Large intestine (tissue), 12 donors: ENCODE data around the gene RAB2B. TPM values are rescaled to one million over a fixed set of nuclear protein-coding genes. Genes with fewer than 3 reads are reported as not detected.
A peak's percentile ranks its signal among the peaks of the same experiment; 100 is the strongest.

Experiments used
- DNase-seq, 2 donors: peaks; one replicate each; pipeline versions ENCODE4 v3.0.0 to v3.0.0-alpha.2; 2013
- H3K27ac ChIP-seq: one replicate; pipeline ENCODE4 v1.5.1; 2013; ENCODE audit warnings: low read length
- H3K27me3 ChIP-seq: 2 replicates; pipeline ENCODE4 v1.6.1; 2013; ENCODE audit warnings: low read length; ENCODE audit not compliant: control insufficient read depth, insufficient read depth
- H3K36me3 ChIP-seq: 2 replicates; pipeline ENCODE4 v1.6.1; 2013; ENCODE audit warnings: low read length; ENCODE audit not compliant: control insufficient read depth, insufficient read depth
- H3K4me1 ChIP-seq: one replicate; pipeline ENCODE4 v1.6.1; 2013; ENCODE audit warnings: low read length; ENCODE audit not compliant: control insufficient read depth, insufficient read depth
- H3K4me3 ChIP-seq: one replicate; pipeline ENCODE4 v1.5.1; 2013; ENCODE audit warnings: low read length
- H3K9me3 ChIP-seq: one replicate; pipeline ENCODE4 v1.6.1; 2013; ENCODE audit warnings: mild to moderate bottlenecking, low read depth, low read length, moderate library complexity; ENCODE audit not compliant: control insufficient read depth
- WGBS: methylation state at CpG from one replicate; pipeline ENCODE4 v1.1.5; 2013; ENCODE audit warnings: low lambda C conversion rate; ENCODE audit not compliant: insufficient coverage; 5-methylcytosine and 5-hydroxymethylcytosine counted together
- long read RNA-seq, 11 donors: transcript quantifications; one replicate each; lab custom pipeline, GENCODE V29; 2026
- polyA plus RNA-seq: library from polyadenylated mRNA; unstranded; fragments of 120-200 nt; gene quantifications from one replicate; pipeline ENCODE4 v1.2.1, GENCODE V29; 2013

RAB2B gene
- 31.6 TPM for polyA plus RNA-seq
- long read RNA-seq, donor 1: 0 reads
- long read RNA-seq, donor 2, partial matches to known transcripts: 0 of 3 reads
- long read RNA-seq, donor 2, other reads (novel, unspliced or antisense): 0 of 3 reads
- long read RNA-seq, donor 3: 0 reads
- long read RNA-seq, donor 4: 0 reads
- long read RNA-seq, donor 5, partial matches to known transcripts: 0 of 2 reads
- long read RNA-seq, donor 5, other reads (novel, unspliced or antisense): 0 of 2 reads
- long read RNA-seq, donor 6, partial matches to known transcripts: 68 of 75 reads
- long read RNA-seq, donor 6, other reads (novel, unspliced or antisense): 5 of 75 reads
- long read RNA-seq, donor 7, partial matches to known transcripts: 0 of 3 reads
- long read RNA-seq, donor 7, other reads (novel, unspliced or antisense): 0 of 3 reads
- long read RNA-seq, donor 8, partial matches to known transcripts: 66 of 102 reads
- long read RNA-seq, donor 8, other reads (novel, unspliced or antisense): 32 of 102 reads
- long read RNA-seq, donor 9, partial matches to known transcripts: 0 of 2 reads
- long read RNA-seq, donor 9, other reads (novel, unspliced or antisense): 0 of 2 reads
- long read RNA-seq, donor 10, partial matches to known transcripts: 0 of 4 reads
- long read RNA-seq, donor 10, other reads (novel, unspliced or antisense): 0 of 4 reads
- long read RNA-seq, donor 11, partial matches to known transcripts: 0 of 6 reads
- long read RNA-seq, donor 11, other reads (novel, unspliced or antisense): 0 of 6 reads

GRCh38 chr14:21476925-21477681, at the start of gene RAB2B, which contains the start of gene TOX4:
TSS of gene RAB2B (minus strand) at chr14:21476959. CDS start at chr14:21476872, 87 bp downstream.
TSS of gene TOX4 (plus strand) at chr14:21477195. CDS start at chr14:21477279, 84 bp downstream.
- Histone ChIP-seq H3K9me3 (no peaks in the 10 kb centered on the region), H3K27ac (peak within 1 kb of the TSS; percentile 85), H3K36me3 (peaks cover 16% of the 10 kb centered on the region), H3K4me1 (peaks cover 2% of the 10 kb centered on the region), H3K27me3 (no peaks in the 10 kb centered on the region), H3K4me3 (peak within 1 kb of the TSS; percentile 94)
- no CpG with 5 or more reads among the region's 49 CpGs for WGBS
- peak; percentile 99 for DNase-seq

- WGBS: no CpG with 5 or more reads among the region's 43 CpGs
- DNase-seq: peak; percentile 77 to 80
- Histone ChIP-seq H3K9me3 (no peaks in the 10 kb centered on the region), H3K36me3 (no peaks in the 10 kb centered on the region), H3K27me3 (no peaks in the 10 kb centered on the region), H3K4me1 (peaks cover 4% of the 10 kb centered on the region), H3K27ac (no peak within 1 kb of the TSS), H3K4me3 (peak within 1 kb of the TSS; percentile 77)
Observed at GRCh38 chr14:21525962-21526671, 49.4 kb upstream of the RAB2B start, which contains the start of gene SALL2. TSS of gene SALL2 (minus strand) at chr14:21526346. CDS start at chr14:21526127, 219 bp downstream.

GRCh38 chr14:21525571-21525961, 48.8 kb upstream of the RAB2B start:
- Histone ChIP-seq H3K27me3 (no peaks in the 10 kb centered on the region), H3K9me3 (no peaks in the 10 kb centered on the region), H3K4me3 (peak overlapping the region; percentile 77), H3K27ac (no peak overlapping the region), H3K4me1 (peaks cover 4% of the 10 kb centered on the region), H3K36me3 (no peaks in the 10 kb centered on the region)
- no CpG with 5 or more reads among the region's 12 CpGs for WGBS
- peak in 1 of 2 donors; percentile 32 for DNase-seq

GRCh38 chr14:21524575-21525490, 48.1 kb upstream of the RAB2B start:
- Histone ChIP-seq H3K27ac (no peak overlapping the region), H3K4me3 (peak overlapping the region; percentile 77)
- WGBS: no CpG with 5 or more reads among the region's 18 CpGs

GRCh38 chr14:21523203-21523602, 46.4 kb upstream of the RAB2B start:
- H3K4me1 ChIP-seq: peaks cover 4% of the 10 kb centered on the region
- no peaks in the 10 kb centered on the region for H3K9me3 ChIP-seq
- no peak overlapping the region for H3K4me3 ChIP-seq
- H3K27me3 ChIP-seq: no peaks in the 10 kb centered on the region
- no peaks in the 10 kb centered on the region for H3K36me3 ChIP-seq
- no peak for DNase-seq
- WGBS: no CpG with 5 or more reads among the region's 7 CpGs
- no peak overlapping the region for H3K27ac ChIP-seq

More at GRCh38 chr14:21524575-21525490, 48.1 kb upstream of the RAB2B start:
- Histone ChIP-seq H3K9me3 (no peaks in the 10 kb centered on the region), H3K27me3 (no peaks in the 10 kb centered on the region), H3K4me1 (peaks cover 4% of the 10 kb centered on the region), H3K36me3 (no peaks in the 10 kb centered on the region)
- no peak for DNase-seq

GRCh38 chr14:21521501-21521900, 44.7 kb upstream of the RAB2B start:
- WGBS: 100% methylated on average over 2 of the region's 2 CpGs
- Histone ChIP-seq H3K27me3 (no peaks in the 10 kb centered on the region), H3K9me3 (no peaks in the 10 kb centered on the region), H3K27ac (no peak overlapping the region), H3K4me1 (no peaks in the 10 kb centered on the region), H3K36me3 (no peaks in the 10 kb centered on the region), H3K4me3 (no peak overlapping the region)
- no peak for DNase-seq

GRCh38 chr14:21520767-21521166, 44.0 kb upstream of the RAB2B start:
- Histone ChIP-seq H3K36me3 (no peaks in the 10 kb centered on the region), H3K4me1 (no peaks in the 10 kb centered on the region), H3K27ac (no peak overlapping the region), H3K27me3 (no peaks in the 10 kb centered on the region), H3K9me3 (no peaks in the 10 kb centered on the region), H3K4me3 (no peak overlapping the region)
- DNase-seq: no peak
- WGBS: no CpG with 5 or more reads among the region's 1 CpG

GRCh38 chr14:21518725-21519124, 42.0 kb upstream of the RAB2B start:
- no peak for DNase-seq
- H3K9me3 ChIP-seq: no peaks in the 10 kb centered on the region
- no peaks in the 10 kb centered on the region for H3K4me1 ChIP-seq
- no peak overlapping the region for H3K4me3 ChIP-seq
- H3K36me3 ChIP-seq: no peaks in the 10 kb centered on the region
- no peaks in the 10 kb centered on the region for H3K27me3 ChIP-seq
- no peak overlapping the region for H3K27ac ChIP-seq
- 79% methylated on average over 2 of the region's 2 CpGs for WGBS

- no CpG with 5 or more reads among the region's 1 CpG for WGBS
- H3K4me3 ChIP-seq: no peak overlapping the region
- DNase-seq: no peak
- H3K27ac ChIP-seq: no peak overlapping the region
- no peaks in the 10 kb centered on the region for H3K27me3 ChIP-seq
- peaks cover under 1% of the 10 kb centered on the region for H3K36me3 ChIP-seq
- no peaks in the 10 kb centered on the region for H3K9me3 ChIP-seq
- H3K4me1 ChIP-seq: peaks cover 3% of the 10 kb centered on the region
Observed at GRCh38 chr14:21514341-21514740, 37.6 kb upstream of the RAB2B start.
